AG04450 (cell line): ENCODE data around the gene ANKRD10. TPM values are rescaled to one million over a fixed set of nuclear protein-coding genes. Genes with fewer than 3 reads are reported as not detected.

Experiments
- CTCF ChIA-PET: fragments of 300-600, 350-600 bp; formaldehyde crosslinking; extraction: SDS; loops from one replicate; lab custom pipeline; 2022; ENCODE audit warnings: antibody characterized with exemption, inconsistent platforms; lab: Charles Lee
- POLR2A ChIA-PET: fragments of 350-600 bp; formaldehyde crosslinking; extraction: SDS; loops from one replicate; lab custom pipeline; 2021; ENCODE audit warnings: antibody characterized with exemption, inconsistent platforms; lab: Yijun Ruan, JAX
- DNase-seq: peaks from one replicate; pipeline ENCODE4 v3.0.0-alpha.2; 2011; ENCODE audit warnings: low read depth, low spot score
- H3K27ac ChIP-seq: one replicate; pipeline ENCODE4 v1.5.1; 2012; ENCODE audit warnings: low read depth, low read length, control low read depth
- H3K27me3 ChIP-seq: one replicate; pipeline ENCODE4 v1.6.0; 2012; ENCODE audit warnings: low read length; ENCODE audit not compliant: control insufficient read depth, insufficient read depth
- H3K4me3 ChIP-seq: 2 replicates; pipeline ENCODE4 v1.5.1; 2011; ENCODE audit warnings: mild to moderate bottlenecking, low read depth, low read length, control low read depth
- H3K9me3 ChIP-seq: 2 replicates; pipeline ENCODE4 v1.5.1; 2012; ENCODE audit warnings: low read length; ENCODE audit not compliant: control insufficient read depth, insufficient read depth
- polyA plus RNA-seq: library from polyadenylated mRNA; depleted of rRNA; stranded (reverse); fragments of >200 nt; gene quantifications from 2 replicates; pipeline ENCODE4 v1.2.3, GENCODE V29; 2011
- TF ChIP-seq, protein P1 (sequence below): IDR thresholded peaks from 2 replicates; pipeline ENCODE4 v1.5.1; 2011; ENCODE audit warnings: low read depth, low read length, control low read depth, inconsistent platforms

Gene ANKRD10
- polyA plus RNA-seq, 1 experiment = 105 TPM

- H3K9me3 ChIP-seq = peaks cover 28% of the 10 kb centered on the region
- H3K27me3 ChIP-seq = no peaks in the 10 kb centered on the region
- TF ChIP-seq, protein P1, sequence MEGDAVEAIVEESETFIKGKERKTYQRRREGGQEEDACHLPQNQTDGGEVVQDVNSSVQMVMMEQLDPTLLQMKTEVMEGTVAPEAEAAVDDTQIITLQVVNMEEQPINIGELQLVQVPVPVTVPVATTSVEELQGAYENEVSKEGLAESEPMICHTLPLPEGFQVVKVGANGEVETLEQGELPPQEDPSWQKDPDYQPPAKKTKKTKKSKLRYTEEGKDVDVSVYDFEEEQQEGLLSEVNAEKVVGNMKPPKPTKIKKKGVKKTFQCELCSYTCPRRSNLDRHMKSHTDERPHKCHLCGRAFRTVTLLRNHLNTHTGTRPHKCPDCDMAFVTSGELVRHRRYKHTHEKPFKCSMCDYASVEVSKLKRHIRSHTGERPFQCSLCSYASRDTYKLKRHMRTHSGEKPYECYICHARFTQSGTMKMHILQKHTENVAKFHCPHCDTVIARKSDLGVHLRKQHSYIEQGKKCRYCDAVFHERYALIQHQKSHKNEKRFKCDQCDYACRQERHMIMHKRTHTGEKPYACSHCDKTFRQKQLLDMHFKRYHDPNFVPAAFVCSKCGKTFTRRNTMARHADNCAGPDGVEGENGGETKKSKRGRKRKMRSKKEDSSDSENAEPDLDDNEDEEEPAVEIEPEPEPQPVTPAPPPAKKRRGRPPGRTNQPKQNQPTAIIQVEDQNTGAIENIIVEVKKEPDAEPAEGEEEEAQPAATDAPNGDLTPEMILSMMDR = no peak
- H3K27ac ChIP-seq = no peak overlapping the region
- H3K4me3 ChIP-seq = no peak overlapping the region
- no peak for DNase-seq
- ChIA-PET POLR2A (no interaction called here), CTCF (interaction anchor here (1.2 kb wide), 1 partner anchor 21 kb away, joined by 6 read pairs; no protein-coding TSS in a partner anchor)
Measured at GRCh38 chr13:110936519-110936918, 21.6 kb upstream of the ANKRD10 start.

DNA sequence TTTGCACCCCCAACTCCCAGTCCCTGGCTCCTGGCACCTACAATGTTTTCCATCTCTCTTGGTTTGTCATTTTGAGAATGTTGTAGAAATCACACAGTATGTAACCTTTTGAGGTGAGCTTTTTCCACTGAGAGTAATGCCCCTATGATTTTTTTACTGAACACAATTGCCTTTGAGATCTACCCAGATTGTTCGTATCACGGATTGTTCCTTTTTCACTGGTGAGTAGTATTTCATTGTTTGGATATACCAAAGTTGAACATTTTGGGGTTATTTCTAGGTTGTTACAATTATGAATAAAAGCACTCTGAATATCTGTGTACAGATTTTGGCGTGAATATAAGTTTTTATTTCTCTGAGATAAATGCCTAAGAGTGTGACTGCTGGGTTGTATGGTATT, 17.7 kb upstream of the ANKRD10 start:
- Histone ChIP-seq H3K4me3 (no peak overlapping the region), H3K27me3 (peaks cover 6% of the 10 kb centered on the region), H3K27ac (no peak overlapping the region), H3K9me3 (peaks cover 36% of the 10 kb centered on the region)
- ChIA-PET CTCF (no interaction called here), POLR2A (no interaction called here)
- TF ChIP-seq, protein P1 = no peak
- DNase-seq = no peak

DNA sequence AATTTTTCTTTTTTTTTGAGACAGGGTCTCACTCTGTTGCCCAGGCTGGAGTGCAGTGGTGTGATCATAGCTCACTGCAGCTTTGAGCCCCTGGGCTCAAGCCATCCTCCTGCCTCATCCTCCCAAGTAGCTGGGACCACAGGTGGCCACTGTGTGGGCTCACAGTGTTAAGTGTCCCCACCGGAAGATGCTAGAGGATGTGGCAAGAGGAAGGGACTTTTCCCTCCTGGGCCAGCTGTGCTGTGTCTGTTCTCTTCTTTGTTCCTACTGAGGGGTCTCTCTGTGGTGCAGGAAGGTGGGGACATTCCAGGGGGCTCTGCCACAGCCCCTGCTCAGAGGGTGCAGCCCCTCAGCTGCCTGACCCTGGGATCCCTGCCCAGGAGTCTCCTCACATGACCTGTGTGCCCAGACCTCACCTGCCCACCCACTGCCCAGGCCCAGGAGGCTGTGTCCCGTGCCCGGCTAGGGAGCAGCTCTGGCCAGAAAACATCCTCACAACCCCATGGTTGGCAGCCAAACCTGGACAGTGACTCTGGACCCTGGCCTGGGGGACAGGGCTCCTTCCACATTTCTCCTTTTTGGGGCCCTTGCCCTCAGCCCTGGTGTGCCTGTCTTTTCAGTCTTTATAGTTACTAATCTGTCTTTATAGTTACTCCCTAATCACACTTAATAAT, 14.4 kb upstream of the ANKRD10 start:
- POLR2A ChIA-PET = no interaction called here
- DNase-seq = no peak
- Histone ChIP-seq H3K9me3 (peaks cover 27% of the 10 kb centered on the region), H3K27ac (no peak overlapping the region), H3K27me3 (peaks cover 6% of the 10 kb centered on the region), H3K4me3 (no peak overlapping the region)
- CTCF ChIA-PET = no interaction called here
- TF ChIP-seq, protein P1 = no peak

DNA sequence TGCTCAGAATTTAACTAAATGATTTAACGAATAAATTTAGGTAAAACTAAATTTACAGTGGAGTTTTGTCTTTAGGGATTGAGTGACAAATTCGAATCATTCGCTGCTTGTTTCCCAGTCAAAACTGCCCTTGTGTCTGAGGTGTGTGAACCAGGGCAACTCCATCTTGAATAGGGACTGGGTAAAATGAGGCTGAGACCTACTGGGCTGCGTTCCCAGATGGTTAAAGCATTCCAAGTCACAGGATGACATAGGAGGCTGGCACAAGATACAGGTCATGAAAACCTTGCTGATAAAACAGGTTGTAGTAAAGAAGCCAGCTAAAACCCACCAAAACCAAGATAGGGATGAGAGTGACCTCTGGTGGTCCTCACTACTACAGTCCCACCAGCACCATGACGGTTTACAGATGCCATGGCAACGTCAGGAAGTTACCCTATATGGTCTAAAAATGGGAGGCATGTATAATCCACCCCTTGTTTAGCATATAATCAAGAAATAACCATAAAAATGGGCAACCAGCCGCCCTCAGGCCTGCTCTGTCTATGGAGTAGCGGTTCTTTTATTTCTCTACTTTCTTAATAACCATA, 10.2 kb upstream of the ANKRD10 start:
- no peak overlapping the region for H3K27ac ChIP-seq
- CTCF ChIA-PET = interaction anchor here (0.9 kb wide), 1 partner anchor 10 kb away, joined by 6 read pairs; no protein-coding TSS in a partner anchor
- TF ChIP-seq, protein P1 = 0 out of 2 replicates have a peak, but pooled peaks have one; percentile 11
- no peak for DNase-seq
- peaks cover 6% of the 10 kb centered on the region for H3K27me3 ChIP-seq
- H3K9me3 ChIP-seq = peaks cover 6% of the 10 kb centered on the region
- no peak overlapping the region for H3K4me3 ChIP-seq
- POLR2A ChIA-PET = interaction anchor here (0.5 kb wide), 1 partner anchor 200 kb away, joined by 3 read pairs; no protein-coding TSS in a partner anchor

DNA sequence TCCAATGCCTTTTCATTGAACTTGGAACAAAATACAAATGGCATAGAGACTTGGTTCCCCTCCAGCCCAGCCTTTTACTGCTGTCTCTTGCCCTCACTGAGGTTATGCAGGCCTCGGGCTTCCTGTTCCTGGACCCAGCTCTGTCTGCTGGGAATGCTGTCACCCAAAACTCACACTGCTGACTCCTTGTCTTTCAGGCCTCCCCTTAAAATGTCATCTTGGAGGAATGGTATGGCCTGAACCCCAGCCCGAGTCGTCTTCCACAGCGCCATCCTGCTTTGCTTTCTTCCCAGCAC, 9.7 kb upstream of the ANKRD10 start:
- DNase-seq = no peak
- CTCF ChIA-PET = interaction anchor here (1.4 kb wide), 1 partner anchor 9 kb away, joined by 3 read pairs; no protein-coding TSS in a partner anchor
- POLR2A ChIA-PET = interaction anchor here (0.5 kb wide), 1 partner anchor 200 kb away, joined by 3 read pairs; no protein-coding TSS in a partner anchor
- Histone ChIP-seq H3K9me3 (peaks cover 6% of the 10 kb centered on the region), H3K4me3 (no peak overlapping the region), H3K27me3 (peaks cover 6% of the 10 kb centered on the region), H3K27ac (no peak overlapping the region)
- TF ChIP-seq, protein P1 = no peak
